WTC11 (cell line): ENCODE measurements around the gene HECTD4. TPM values are rescaled to one million over a fixed set of nuclear protein-coding genes. Genes with fewer than 3 reads are reported as not detected.

Experiments used
- CREM ChIP-seq: sonication (generic); formaldehyde crosslinking; IDR thresholded peaks from 2 replicates; pipeline ENCODE4 v1.8.1; 2022; ENCODE audit warnings: mild to moderate bottlenecking, missing genetic modification reagents, moderate library complexity
- EMX1 ChIP-seq: fragments of 250-450 bp; sonication (Bioruptor Pico); IDR thresholded peaks from 2 replicates; pipeline ENCODE4 v1.8.0; 2021; ENCODE audit warnings: mild to moderate bottlenecking
- FOXJ3 ChIP-seq: sonication (generic); formaldehyde crosslinking; IDR thresholded peaks from 2 replicates; pipeline ENCODE4 v1.9.0; 2021; ENCODE audit warnings: missing genetic modification reagents, mild to moderate bottlenecking, borderline replicate concordance
- FOXK1 ChIP-seq: sonication (generic); formaldehyde crosslinking; IDR thresholded peaks from 2 replicates; pipeline ENCODE4 v1.8.0; 2022; ENCODE audit warnings: mild to moderate bottlenecking, moderate library complexity, missing genetic modification reagents
- GABPB1 ChIP-seq: sonication (generic); formaldehyde crosslinking; IDR thresholded peaks from 2 replicates; pipeline ENCODE4 v1.8.1; 2023; ENCODE audit warnings: mild to moderate bottlenecking, missing genetic modification reagents
- HMGA2 ChIP-seq: fragments of 250-450 bp; sonication (Bioruptor Pico); IDR thresholded peaks from 2 replicates; pipeline ENCODE4 v1.4.0; 2021; ENCODE audit warnings: mild to moderate bottlenecking, moderate library complexity
- MYBL2 ChIP-seq: sonication (generic); formaldehyde crosslinking; IDR thresholded peaks from 2 replicates; pipeline ENCODE4 v1.8.1; 2023; ENCODE audit warnings: mild to moderate bottlenecking, moderate library complexity, missing genetic modification reagents
- NFATC4 ChIP-seq: fragments of 250-450 bp; sonication (Bioruptor Pico); IDR thresholded peaks from 2 replicates; pipeline ENCODE4 v1.9.0; 2021; ENCODE audit warnings: mild to moderate bottlenecking
- OVOL2 ChIP-seq: fragments of 250-450 bp; sonication (Bioruptor Pico); IDR thresholded peaks from 2 replicates; pipeline ENCODE4 v1.9.0; 2021; ENCODE audit warnings: mild to moderate bottlenecking, borderline replicate concordance
- PRRX2 ChIP-seq: fragments of 250-450 bp; sonication (Bioruptor Pico); IDR thresholded peaks from 2 replicates; pipeline ENCODE4 v1.8.0; 2021; ENCODE audit warnings: mild to moderate bottlenecking
- RELA ChIP-seq: sonication (generic); formaldehyde crosslinking; IDR thresholded peaks from 2 replicates; pipeline ENCODE4 v1.8.1; 2022; ENCODE audit warnings: missing genetic modification reagents, mild to moderate bottlenecking, borderline replicate concordance
- SMAD4 ChIP-seq: sonication (generic); formaldehyde crosslinking; IDR thresholded peaks from 2 replicates; pipeline ENCODE4 v1.8.0; 2022; ENCODE audit warnings: mild to moderate bottlenecking, missing genetic modification reagents
- SOX15 ChIP-seq: fragments of 250-450 bp; sonication (Bioruptor Pico); IDR thresholded peaks from 2 replicates; pipeline ENCODE4 v1.9.0; 2021; ENCODE audit warnings: mild to moderate bottlenecking
- TEAD4 ChIP-seq: sonication (generic); formaldehyde crosslinking; IDR thresholded peaks from 2 replicates; pipeline ENCODE4 v1.8.0; 2022; ENCODE audit warnings: mild to moderate bottlenecking, missing genetic modification reagents
- TP53 ChIP-seq: sonication (generic); formaldehyde crosslinking; IDR thresholded peaks from 2 replicates; pipeline ENCODE4 v1.8.1; 2023; ENCODE audit warnings: mild to moderate bottlenecking, missing genetic modification reagents
- total RNA-seq: library from RNA; stranded (reverse); gene quantifications from 3 replicates; pipeline ENCODE4 v1.2.3, GENCODE V29; 2021
- TF ChIP-seq, protein P1 (sequence below): fragments of 200-600 bp; IDR thresholded peaks from 2 replicates; pipeline ENCODE4 v1.8.0; 2022; ENCODE audit warnings: antibody characterized with exemption
- TF ChIP-seq, protein P2 (sequence below): sonication (generic); formaldehyde crosslinking; IDR thresholded peaks from 2 replicates; pipeline ENCODE4 v1.8.0; 2023; ENCODE audit warnings: missing genetic modification reagents, mild to moderate bottlenecking, borderline replicate concordance
- TF ChIP-seq, protein P3 (sequence below): sonication (generic); formaldehyde crosslinking; IDR thresholded peaks from 2 replicates; pipeline ENCODE4 v1.8.1; 2023; ENCODE audit warnings: mild to moderate bottlenecking, missing genetic modification reagents, moderate library complexity
- TF ChIP-seq, protein P4 (sequence below): sonication (generic); formaldehyde crosslinking; IDR thresholded peaks from 2 replicates; pipeline ENCODE4 v1.8.0; 2022; ENCODE audit warnings: mild to moderate bottlenecking, missing genetic modification reagents
- TF ChIP-seq, protein P5 (sequence below): sonication (generic); formaldehyde crosslinking; IDR thresholded peaks from 2 replicates; pipeline ENCODE4 v1.8.1; 2023; ENCODE audit warnings: mild to moderate bottlenecking, missing genetic modification reagents, moderate library complexity
- TF ChIP-seq, protein P6 (sequence below): sonication (generic); formaldehyde crosslinking; IDR thresholded peaks from 2 replicates; pipeline ENCODE4 v1.8.0; 2023; ENCODE audit warnings: mild to moderate bottlenecking, missing genetic modification reagents
- TF ChIP-seq, protein P7 (sequence below): fragments of 250-450 bp; sonication (Bioruptor Pico); IDR thresholded peaks from 2 replicates; pipeline ENCODE4 v1.9.0; 2021; ENCODE audit warnings: moderate library complexity, mild to moderate bottlenecking, inconsistent platforms, borderline replicate concordance
- TF ChIP-seq, protein P8 (sequence below): sonication (generic); formaldehyde crosslinking; conservative IDR thresholded peaks from 2 replicates; pipeline ENCODE4 v1.8.1; 2022; ENCODE audit warnings: mild to moderate bottlenecking, missing genetic modification reagents
- TF ChIP-seq, protein P9 (sequence below): sonication (generic); formaldehyde crosslinking; IDR thresholded peaks from 2 replicates; pipeline ENCODE4 v1.8.1; 2022; ENCODE audit warnings: mild to moderate bottlenecking, missing genetic modification reagents, moderate library complexity, borderline replicate concordance

Gene HECTD4
- total RNA-seq, 1 experiment from 2014 or later = 31.7 TPM

DNA sequence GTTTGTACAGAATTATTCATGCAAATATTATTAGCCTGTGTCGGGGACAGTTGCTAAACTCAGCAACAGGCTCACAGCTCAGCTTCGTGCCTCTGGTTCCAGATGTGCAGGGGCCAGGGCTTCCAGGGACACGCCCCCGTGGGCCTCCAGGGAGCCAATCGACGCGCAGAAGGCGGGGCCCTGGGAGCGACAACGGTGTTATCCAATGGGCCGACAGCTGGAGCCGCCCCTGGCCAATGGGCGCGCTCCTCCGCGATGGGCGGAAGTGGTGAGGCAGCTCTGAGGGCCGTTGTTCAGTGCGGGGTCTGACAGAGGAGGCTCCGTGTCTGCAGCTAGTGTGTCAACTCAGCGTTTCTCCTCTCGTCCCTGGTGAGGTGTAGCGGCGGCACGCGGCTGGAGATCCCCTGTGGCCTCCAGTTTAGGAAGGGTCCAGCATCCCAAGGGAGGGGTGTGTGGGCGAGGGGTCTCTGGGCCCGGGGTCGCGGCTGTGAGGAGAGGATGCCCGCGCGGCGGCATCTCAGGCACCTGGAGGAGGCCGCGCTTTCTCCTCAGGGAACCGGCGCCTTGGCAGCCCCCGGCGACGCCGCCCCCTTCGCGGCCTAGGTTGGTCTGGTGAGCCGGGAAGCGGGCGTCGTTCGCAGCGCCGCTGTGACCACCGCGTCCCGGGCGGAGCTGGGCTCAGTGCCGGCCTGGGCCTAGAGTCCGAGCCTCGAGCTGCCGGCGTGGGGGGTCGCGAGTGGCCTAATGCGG lies 256.8 kb downstream of the HECTD4 start, which contains the start of gene TRAFD1 (continued):
- TF ChIP-seq EMX1 (no peak), HMGA2 (CRISPR knock-in tag) (no peak), GABPB1 (CRISPR knock-in tag) (0 out of 2 replicates have a peak, but pooled peaks have one; percentile 24), TP53 (CRISPR knock-in tag) (no peak), FOXK1 (CRISPR knock-in tag) (peak; percentile 78), NFATC4 (CRISPR knock-in tag) (no peak), FOXJ3 (CRISPR knock-in tag) (no peak), RELA (CRISPR knock-in tag) (no peak), CREM (CRISPR knock-in tag) (no peak), TEAD4 (CRISPR knock-in tag) (no peak), MYBL2 (no peak), SOX15 (CRISPR knock-in tag) (no peak), PRRX2 (CRISPR knock-in tag) (no peak), OVOL2 (no peak), SMAD4 (CRISPR knock-in tag) (no peak)
- TF ChIP-seq, protein P1, sequence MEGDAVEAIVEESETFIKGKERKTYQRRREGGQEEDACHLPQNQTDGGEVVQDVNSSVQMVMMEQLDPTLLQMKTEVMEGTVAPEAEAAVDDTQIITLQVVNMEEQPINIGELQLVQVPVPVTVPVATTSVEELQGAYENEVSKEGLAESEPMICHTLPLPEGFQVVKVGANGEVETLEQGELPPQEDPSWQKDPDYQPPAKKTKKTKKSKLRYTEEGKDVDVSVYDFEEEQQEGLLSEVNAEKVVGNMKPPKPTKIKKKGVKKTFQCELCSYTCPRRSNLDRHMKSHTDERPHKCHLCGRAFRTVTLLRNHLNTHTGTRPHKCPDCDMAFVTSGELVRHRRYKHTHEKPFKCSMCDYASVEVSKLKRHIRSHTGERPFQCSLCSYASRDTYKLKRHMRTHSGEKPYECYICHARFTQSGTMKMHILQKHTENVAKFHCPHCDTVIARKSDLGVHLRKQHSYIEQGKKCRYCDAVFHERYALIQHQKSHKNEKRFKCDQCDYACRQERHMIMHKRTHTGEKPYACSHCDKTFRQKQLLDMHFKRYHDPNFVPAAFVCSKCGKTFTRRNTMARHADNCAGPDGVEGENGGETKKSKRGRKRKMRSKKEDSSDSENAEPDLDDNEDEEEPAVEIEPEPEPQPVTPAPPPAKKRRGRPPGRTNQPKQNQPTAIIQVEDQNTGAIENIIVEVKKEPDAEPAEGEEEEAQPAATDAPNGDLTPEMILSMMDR = no peak
- TF ChIP-seq, protein P2, sequence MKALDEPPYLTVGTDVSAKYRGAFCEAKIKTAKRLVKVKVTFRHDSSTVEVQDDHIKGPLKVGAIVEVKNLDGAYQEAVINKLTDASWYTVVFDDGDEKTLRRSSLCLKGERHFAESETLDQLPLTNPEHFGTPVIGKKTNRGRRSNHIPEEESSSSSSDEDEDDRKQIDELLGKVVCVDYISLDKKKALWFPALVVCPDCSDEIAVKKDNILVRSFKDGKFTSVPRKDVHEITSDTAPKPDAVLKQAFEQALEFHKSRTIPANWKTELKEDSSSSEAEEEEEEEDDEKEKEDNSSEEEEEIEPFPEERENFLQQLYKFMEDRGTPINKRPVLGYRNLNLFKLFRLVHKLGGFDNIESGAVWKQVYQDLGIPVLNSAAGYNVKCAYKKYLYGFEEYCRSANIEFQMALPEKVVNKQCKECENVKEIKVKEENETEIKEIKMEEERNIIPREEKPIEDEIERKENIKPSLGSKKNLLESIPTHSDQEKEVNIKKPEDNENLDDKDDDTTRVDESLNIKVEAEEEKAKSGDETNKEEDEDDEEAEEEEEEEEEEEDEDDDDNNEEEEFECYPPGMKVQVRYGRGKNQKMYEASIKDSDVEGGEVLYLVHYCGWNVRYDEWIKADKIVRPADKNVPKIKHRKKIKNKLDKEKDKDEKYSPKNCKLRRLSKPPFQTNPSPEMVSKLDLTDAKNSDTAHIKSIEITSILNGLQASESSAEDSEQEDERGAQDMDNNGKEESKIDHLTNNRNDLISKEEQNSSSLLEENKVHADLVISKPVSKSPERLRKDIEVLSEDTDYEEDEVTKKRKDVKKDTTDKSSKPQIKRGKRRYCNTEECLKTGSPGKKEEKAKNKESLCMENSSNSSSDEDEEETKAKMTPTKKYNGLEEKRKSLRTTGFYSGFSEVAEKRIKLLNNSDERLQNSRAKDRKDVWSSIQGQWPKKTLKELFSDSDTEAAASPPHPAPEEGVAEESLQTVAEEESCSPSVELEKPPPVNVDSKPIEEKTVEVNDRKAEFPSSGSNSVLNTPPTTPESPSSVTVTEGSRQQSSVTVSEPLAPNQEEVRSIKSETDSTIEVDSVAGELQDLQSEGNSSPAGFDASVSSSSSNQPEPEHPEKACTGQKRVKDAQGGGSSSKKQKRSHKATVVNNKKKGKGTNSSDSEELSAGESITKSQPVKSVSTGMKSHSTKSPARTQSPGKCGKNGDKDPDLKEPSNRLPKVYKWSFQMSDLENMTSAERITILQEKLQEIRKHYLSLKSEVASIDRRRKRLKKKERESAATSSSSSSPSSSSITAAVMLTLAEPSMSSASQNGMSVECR (CRISPR knock-in tag) = peak; percentile 76; the same call in 1 of the 2 replicates
- TF ChIP-seq, protein P3, sequence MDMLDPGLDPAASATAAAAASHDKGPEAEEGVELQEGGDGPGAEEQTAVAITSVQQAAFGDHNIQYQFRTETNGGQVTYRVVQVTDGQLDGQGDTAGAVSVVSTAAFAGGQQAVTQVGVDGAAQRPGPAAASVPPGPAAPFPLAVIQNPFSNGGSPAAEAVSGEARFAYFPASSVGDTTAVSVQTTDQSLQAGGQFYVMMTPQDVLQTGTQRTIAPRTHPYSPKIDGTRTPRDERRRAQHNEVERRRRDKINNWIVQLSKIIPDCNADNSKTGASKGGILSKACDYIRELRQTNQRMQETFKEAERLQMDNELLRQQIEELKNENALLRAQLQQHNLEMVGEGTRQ = no peak
- TF ChIP-seq, protein P4, sequence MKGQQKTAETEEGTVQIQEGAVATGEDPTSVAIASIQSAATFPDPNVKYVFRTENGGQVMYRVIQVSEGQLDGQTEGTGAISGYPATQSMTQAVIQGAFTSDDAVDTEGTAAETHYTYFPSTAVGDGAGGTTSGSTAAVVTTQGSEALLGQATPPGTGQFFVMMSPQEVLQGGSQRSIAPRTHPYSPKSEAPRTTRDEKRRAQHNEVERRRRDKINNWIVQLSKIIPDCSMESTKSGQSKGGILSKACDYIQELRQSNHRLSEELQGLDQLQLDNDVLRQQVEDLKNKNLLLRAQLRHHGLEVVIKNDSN = peak; percentile 65; the same call in 1 of the 2 replicates
- TF ChIP-seq, protein P5, sequence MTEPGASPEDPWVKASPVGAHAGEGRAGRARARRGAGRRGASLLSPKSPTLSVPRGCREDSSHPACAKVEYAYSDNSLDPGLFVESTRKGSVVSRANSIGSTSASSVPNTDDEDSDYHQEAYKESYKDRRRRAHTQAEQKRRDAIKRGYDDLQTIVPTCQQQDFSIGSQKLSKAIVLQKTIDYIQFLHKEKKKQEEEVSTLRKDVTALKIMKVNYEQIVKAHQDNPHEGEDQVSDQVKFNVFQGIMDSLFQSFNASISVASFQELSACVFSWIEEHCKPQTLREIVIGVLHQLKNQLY (CRISPR knock-in tag) = no peak
- TF ChIP-seq, protein P6, sequence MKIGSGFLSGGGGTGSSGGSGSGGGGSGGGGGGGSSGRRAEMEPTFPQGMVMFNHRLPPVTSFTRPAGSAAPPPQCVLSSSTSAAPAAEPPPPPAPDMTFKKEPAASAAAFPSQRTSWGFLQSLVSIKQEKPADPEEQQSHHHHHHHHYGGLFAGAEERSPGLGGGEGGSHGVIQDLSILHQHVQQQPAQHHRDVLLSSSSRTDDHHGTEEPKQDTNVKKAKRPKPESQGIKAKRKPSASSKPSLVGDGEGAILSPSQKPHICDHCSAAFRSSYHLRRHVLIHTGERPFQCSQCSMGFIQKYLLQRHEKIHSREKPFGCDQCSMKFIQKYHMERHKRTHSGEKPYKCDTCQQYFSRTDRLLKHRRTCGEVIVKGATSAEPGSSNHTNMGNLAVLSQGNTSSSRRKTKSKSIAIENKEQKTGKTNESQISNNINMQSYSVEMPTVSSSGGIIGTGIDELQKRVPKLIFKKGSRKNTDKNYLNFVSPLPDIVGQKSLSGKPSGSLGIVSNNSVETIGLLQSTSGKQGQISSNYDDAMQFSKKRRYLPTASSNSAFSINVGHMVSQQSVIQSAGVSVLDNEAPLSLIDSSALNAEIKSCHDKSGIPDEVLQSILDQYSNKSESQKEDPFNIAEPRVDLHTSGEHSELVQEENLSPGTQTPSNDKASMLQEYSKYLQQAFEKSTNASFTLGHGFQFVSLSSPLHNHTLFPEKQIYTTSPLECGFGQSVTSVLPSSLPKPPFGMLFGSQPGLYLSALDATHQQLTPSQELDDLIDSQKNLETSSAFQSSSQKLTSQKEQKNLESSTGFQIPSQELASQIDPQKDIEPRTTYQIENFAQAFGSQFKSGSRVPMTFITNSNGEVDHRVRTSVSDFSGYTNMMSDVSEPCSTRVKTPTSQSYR (CRISPR knock-in tag) = no peak
- TF ChIP-seq, protein P7, sequence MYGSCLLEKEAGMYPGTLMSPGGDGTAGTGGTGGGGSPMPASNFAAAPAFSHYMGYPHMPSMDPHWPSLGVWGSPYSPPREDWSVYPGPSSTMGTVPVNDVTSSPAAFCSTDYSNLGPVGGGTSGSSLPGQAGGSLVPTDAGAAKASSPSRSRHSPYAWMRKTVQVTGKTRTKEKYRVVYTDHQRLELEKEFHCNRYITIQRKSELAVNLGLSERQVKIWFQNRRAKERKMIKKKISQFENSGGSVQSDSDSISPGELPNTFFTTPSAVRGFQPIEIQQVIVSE (CRISPR knock-in tag) = no peak
- TF ChIP-seq, protein P8, sequence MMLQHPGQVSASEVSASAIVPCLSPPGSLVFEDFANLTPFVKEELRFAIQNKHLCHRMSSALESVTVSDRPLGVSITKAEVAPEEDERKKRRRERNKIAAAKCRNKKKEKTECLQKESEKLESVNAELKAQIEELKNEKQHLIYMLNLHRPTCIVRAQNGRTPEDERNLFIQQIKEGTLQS (CRISPR knock-in tag) = no peak
- TF ChIP-seq, protein P9, sequence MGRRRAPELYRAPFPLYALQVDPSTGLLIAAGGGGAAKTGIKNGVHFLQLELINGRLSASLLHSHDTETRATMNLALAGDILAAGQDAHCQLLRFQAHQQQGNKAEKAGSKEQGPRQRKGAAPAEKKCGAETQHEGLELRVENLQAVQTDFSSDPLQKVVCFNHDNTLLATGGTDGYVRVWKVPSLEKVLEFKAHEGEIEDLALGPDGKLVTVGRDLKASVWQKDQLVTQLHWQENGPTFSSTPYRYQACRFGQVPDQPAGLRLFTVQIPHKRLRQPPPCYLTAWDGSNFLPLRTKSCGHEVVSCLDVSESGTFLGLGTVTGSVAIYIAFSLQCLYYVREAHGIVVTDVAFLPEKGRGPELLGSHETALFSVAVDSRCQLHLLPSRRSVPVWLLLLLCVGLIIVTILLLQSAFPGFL = no peak; the same call in 1 of the 2 replicates
